OCI-LY1 (cell line): ENCODE results near the gene RALGPS2.

Source experiments
- H2AFZ ChIP-seq: fragments of 200-600 bp; sonication (generic), shearing (Covaris generic); 2 replicates; pipeline ENCODE4 v1.6.0; 2014; ENCODE audit warnings: antibody characterized with exemption, mild to moderate bottlenecking, low read length
- H3F3A ChIP-seq: fragments of 200-600 bp; sonication (generic), shearing (Covaris generic); 2 replicates; pipeline ENCODE4 v1.6.0; 2014; ENCODE audit warnings: mild to moderate bottlenecking, antibody characterized with exemption, low read length, moderate library complexity; ENCODE audit not compliant: insufficient read depth
- H3K27ac ChIP-seq: fragments of 200-600 bp; sonication (generic); 2 replicates; pipeline ENCODE4 v1.5.1; 2014; ENCODE audit warnings: low read length, mixed run types, mild to moderate bottlenecking, low read depth; ENCODE audit not compliant: poor library complexity, severe bottlenecking
- H3K27me3 ChIP-seq: fragments of 200-600 bp; sonication (generic); 2 replicates; pipeline ENCODE4 v1.6.0; 2014; ENCODE audit warnings: antibody characterized with exemption, mild to moderate bottlenecking, low read length, moderate library complexity; ENCODE audit not compliant: insufficient read depth
- H3K36me3 ChIP-seq: fragments of 200-600 bp; sonication (generic); 2 replicates; pipeline ENCODE4 v1.6.1; 2014; ENCODE audit warnings: mild to moderate bottlenecking, antibody characterized with exemption, low read length, moderate library complexity, mixed read lengths; ENCODE audit not compliant: insufficient read depth
- H3K4me1 ChIP-seq: fragments of 200-600 bp; sonication (generic); 2 replicates; pipeline ENCODE4 v1.5.1; 2014; ENCODE audit warnings: mild to moderate bottlenecking, low read length, moderate library complexity; ENCODE audit not compliant: insufficient read depth, severe bottlenecking
- H3K4me2 ChIP-seq: fragments of 200-600 bp; sonication (generic), shearing (Covaris generic); 2 replicates; pipeline ENCODE4 v1.6.1; 2014; ENCODE audit warnings: low read length
- H3K4me3 ChIP-seq: fragments of 200-600 bp; sonication (generic); 2 replicates; pipeline ENCODE4 v1.5.1; 2014; ENCODE audit warnings: low read length, low read depth, mild to moderate bottlenecking, mixed read lengths; ENCODE audit not compliant: poor library complexity, severe bottlenecking
- H3K79me2 ChIP-seq: fragments of 200-600 bp; shearing (Covaris generic); 2 replicates; pipeline ENCODE4 v1.6.1; 2016; ENCODE audit warnings: mixed run types, low read length, mixed read lengths; ENCODE audit not compliant: insufficient read depth
- H3K9ac ChIP-seq: fragments of 200-600 bp; sonication (generic), shearing (Covaris generic); 2 replicates; pipeline ENCODE4 v1.6.1; 2014; ENCODE audit warnings: mild to moderate bottlenecking, low read length, mixed read lengths
- H3K9me2 ChIP-seq: fragments of 200-600 bp; sonication (generic), shearing (Covaris generic); 2 replicates; pipeline ENCODE4 v1.6.1; 2014; ENCODE audit warnings: low read depth, mild to moderate bottlenecking, low read length, mixed read lengths
- H3K9me3 ChIP-seq: fragments of 200-600 bp; shearing (Covaris generic); 2 replicates; pipeline ENCODE4 v1.6.1; 2014; ENCODE audit warnings: low read length, mixed read lengths
- H4K20me1 ChIP-seq: fragments of 200-600 bp; sonication (generic), shearing (Covaris generic); 2 replicates; pipeline ENCODE4 v1.6.0; 2016; ENCODE audit warnings: mild to moderate bottlenecking, low read length; ENCODE audit not compliant: insufficient read depth
- EZH2 ChIP-seq: fragments of 200-600 bp; sonication (generic), shearing (Covaris generic); IDR thresholded peaks from 2 replicates; pipeline ENCODE4 v1.8.0; 2017; ENCODE audit warnings: borderline replicate concordance, mixed run types, mild to moderate bottlenecking, antibody characterized with exemption, low read length, moderate library complexity, mixed read lengths
- TF ChIP-seq, protein P1 (sequence below): fragments of 200-600 bp; sonication (generic), shearing (Covaris generic); IDR thresholded peaks from 2 replicates; pipeline ENCODE4 v1.5.1; 2017; ENCODE audit warnings: mild to moderate bottlenecking, antibody characterized with exemption, low read length, moderate library complexity, mixed read lengths

RALGPS2 gene

DNA sequence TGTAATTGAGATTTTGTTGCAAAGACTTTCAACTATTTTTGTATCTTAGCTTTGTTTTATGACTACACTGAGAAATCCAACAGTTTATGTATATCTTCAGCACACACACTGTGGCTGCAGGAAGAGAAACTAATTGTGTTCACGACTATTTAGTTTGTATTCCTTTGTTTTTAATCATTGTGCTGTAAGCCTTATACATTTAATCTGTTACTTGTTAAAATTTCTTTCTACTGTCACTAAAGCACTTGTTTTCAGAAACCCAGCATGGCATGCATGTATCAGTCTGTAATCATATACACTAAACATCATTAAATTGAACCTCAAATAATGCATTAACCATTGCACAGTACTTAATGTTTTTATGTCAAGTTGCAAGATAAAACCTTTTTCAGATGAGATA lies 145.2 kb downstream of the RALGPS2 start:
- Histone ChIP-seq H3K9me3 (no peaks in the 10 kb centered on the region), H3K27ac (no peak overlapping the region), H3K36me3 (peaks cover 73% of the 10 kb centered on the region; the same call in 1 of the 2 replicates), H3K4me2 (no peak overlapping the region), H4K20me1 (no peaks in the 10 kb centered on the region), H3K27me3 (no peaks in the 10 kb centered on the region), H3K79me2 (0 out of 2 replicates have a peak, but pooled peaks cover 3% of the 10 kb centered on the region), H3F3A (no peaks in the 10 kb centered on the region), H3K4me3 (no peak overlapping the region), H3K9me2 (no peaks in the 10 kb centered on the region), H2AFZ (no peak overlapping the region), H3K4me1 (peaks cover 19% of the 10 kb centered on the region), H3K9ac (no peak overlapping the region)
- TF ChIP-seq, protein P1, sequence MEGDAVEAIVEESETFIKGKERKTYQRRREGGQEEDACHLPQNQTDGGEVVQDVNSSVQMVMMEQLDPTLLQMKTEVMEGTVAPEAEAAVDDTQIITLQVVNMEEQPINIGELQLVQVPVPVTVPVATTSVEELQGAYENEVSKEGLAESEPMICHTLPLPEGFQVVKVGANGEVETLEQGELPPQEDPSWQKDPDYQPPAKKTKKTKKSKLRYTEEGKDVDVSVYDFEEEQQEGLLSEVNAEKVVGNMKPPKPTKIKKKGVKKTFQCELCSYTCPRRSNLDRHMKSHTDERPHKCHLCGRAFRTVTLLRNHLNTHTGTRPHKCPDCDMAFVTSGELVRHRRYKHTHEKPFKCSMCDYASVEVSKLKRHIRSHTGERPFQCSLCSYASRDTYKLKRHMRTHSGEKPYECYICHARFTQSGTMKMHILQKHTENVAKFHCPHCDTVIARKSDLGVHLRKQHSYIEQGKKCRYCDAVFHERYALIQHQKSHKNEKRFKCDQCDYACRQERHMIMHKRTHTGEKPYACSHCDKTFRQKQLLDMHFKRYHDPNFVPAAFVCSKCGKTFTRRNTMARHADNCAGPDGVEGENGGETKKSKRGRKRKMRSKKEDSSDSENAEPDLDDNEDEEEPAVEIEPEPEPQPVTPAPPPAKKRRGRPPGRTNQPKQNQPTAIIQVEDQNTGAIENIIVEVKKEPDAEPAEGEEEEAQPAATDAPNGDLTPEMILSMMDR: no peak
- TF ChIP-seq EZH2: no peak

DNA sequence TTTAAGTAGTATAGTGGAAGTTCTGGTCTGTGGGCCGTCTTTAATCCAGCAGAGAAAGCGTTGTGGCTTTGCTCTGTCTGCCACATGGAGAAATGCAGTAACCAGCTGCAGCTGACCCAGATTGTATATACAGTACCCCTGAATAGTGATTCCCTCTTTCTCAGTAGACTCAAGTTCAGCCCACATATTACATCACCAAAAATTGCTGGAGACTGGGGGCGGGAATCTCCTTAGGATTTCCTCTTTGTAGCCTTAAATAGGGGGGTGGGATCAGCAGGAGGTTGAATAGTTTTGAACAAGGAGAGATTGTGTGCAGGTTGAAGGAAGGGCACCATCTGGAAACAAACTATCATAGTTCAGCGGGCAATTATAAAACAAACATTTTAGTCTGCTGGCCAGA lies 145.9 kb downstream of the RALGPS2 start, which contains the start of gene ANGPTL1:
Gene ANGPTL1, minus strand, starts transcription at position 134 of the 400 bp plus-strand sequence. CDS start 5,301 bp downstream, outside the sequence.
- Histone ChIP-seq H4K20me1 (no peaks in the 10 kb centered on the region), H3K9ac (no peak within 1 kb of the TSS), H3K79me2 (0 out of 2 replicates have a peak, but pooled peaks cover 3% of the 10 kb centered on the region), H3K4me1 (peaks cover 19% of the 10 kb centered on the region), H3K27ac (no peak within 1 kb of the TSS), H3K9me2 (no peaks in the 10 kb centered on the region), H3K4me2 (no peak within 1 kb of the TSS), H3K36me3 (peaks cover 75% of the 10 kb centered on the region; the same call in 1 of the 2 replicates), H3K4me3 (no peak within 1 kb of the TSS), H3F3A (no peaks in the 10 kb centered on the region), H3K9me3 (no peaks in the 10 kb centered on the region), H2AFZ (no peak within 1 kb of the TSS), H3K27me3 (no peaks in the 10 kb centered on the region)
- TF ChIP-seq, protein P1: no peak

DNA sequence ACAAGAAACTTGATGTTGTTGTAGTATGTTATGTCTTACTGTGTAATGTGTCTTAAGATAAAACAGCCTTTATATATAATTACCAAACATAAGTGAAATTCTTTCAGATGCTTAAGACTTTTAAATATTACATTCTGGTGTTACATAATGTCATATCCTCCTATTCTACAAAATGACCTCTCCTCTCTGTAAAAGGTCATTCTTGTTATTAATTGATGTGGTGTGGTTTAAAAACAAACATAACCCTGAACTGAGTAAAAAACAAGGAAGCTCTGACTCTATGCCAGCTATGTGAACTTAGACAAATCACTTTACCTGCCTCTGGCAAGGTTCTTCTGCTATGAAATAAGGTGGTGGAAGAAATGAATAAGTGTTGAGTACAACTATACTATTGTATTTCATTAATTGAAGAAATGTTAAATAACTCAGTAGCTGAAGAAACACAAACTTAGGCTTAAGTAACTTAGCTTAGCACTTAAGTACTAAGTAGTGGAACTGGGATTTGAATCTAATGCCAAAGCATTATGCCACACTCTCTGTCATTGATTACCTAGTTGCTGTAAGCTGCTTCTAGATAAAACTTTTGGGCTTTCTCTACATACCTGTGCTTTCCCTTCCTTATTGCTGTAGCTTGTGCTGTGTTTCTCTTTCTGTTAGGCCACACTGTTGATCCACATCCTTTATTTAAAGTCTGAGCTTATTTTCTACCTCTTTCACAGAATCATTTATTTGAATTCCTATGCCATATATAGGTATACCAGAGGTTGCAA lies 146.7 kb downstream of the RALGPS2 start:
- Histone ChIP-seq H2AFZ (no peak overlapping the region), H3K27ac (no peak overlapping the region)

More for the DNA sequence above, 146.7 kb downstream of the RALGPS2 start:
- Histone ChIP-seq H3K79me2 (0 out of 2 replicates have a peak, but pooled peaks cover 3% of the 10 kb centered on the region), H3K9me2 (no peaks in the 10 kb centered on the region), H3K9ac (no peak overlapping the region), H3K4me1 (peaks cover 14% of the 10 kb centered on the region), H4K20me1 (no peaks in the 10 kb centered on the region), H3F3A (no peaks in the 10 kb centered on the region), H3K27me3 (no peaks in the 10 kb centered on the region), H3K4me3 (no peak overlapping the region), H3K36me3 (peaks cover 73% of the 10 kb centered on the region; the same call in 1 of the 2 replicates), H3K4me2 (no peak overlapping the region), H3K9me3 (no peaks in the 10 kb centered on the region)
- no peak for TF ChIP-seq EZH2
- TF ChIP-seq, protein P1: no peak
